Right ventricle myocardium superior (tissue), 1 donor: Measurements from ENCODE around the gene FXYD7. TPM values are rescaled to one million over a fixed set of nuclear protein-coding genes. Genes with fewer than 3 reads are reported as not detected.

Source experiments
- ATAC-seq: fragments of 200-7000 bp; cut with Tn5 transposase; one replicate; pipeline ENCODE4 v1.9.1; 2020; ENCODE audit warnings: mild to moderate bottlenecking; ENCODE audit not compliant: poor library complexity
- DNase-seq: peaks from one replicate; pipeline ENCODE4 v3.0.0-alpha.2; 2020
- intact Hi-C: fragments of 100-400 bp; cut with DNase I; formaldehyde crosslinking; loops from one replicate; pipeline ENCODE4 v1.11.2; 2022
- total RNA-seq: library from RNA; stranded (reverse); fragmentation: NEBNext Ultra II Directional; extraction: Animal tissue kit (Norgen Biotek cat#: 25700); gene quantifications from one replicate; pipeline ENCODE4 v1.2.1, GENCODE V29; 2021
- donor health status: DM: no; HTN: yes; CAD: no; lungs with severe emphysema.

The FXYD7 gene
- total RNA-seq, 1 donor from 2014 or later: not detected

DNA sequence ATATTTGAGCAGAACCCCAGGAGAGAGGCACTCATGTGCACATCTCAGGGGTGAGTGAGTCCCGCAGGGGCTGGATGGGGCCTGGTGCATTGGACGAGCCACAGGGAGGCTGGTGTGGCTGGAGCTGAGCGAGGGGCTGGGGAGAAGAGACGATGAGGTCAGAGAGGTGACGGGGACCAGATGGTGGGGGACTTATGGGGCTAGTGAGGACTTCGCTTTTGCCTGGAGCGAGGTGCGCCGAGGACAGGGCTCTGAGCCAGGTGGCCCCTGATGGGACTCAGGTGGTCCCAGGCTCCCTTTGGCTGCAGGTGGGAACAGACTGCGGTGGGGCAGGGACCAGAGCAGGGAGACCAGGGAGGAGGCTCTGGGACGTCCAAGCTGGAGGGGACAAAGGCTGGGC lies 34.3 kb upstream of the FXYD7 start:
- intact Hi-C loops: no loop called here
- DNase-seq: no peak
- ATAC-seq: no peak

DNA sequence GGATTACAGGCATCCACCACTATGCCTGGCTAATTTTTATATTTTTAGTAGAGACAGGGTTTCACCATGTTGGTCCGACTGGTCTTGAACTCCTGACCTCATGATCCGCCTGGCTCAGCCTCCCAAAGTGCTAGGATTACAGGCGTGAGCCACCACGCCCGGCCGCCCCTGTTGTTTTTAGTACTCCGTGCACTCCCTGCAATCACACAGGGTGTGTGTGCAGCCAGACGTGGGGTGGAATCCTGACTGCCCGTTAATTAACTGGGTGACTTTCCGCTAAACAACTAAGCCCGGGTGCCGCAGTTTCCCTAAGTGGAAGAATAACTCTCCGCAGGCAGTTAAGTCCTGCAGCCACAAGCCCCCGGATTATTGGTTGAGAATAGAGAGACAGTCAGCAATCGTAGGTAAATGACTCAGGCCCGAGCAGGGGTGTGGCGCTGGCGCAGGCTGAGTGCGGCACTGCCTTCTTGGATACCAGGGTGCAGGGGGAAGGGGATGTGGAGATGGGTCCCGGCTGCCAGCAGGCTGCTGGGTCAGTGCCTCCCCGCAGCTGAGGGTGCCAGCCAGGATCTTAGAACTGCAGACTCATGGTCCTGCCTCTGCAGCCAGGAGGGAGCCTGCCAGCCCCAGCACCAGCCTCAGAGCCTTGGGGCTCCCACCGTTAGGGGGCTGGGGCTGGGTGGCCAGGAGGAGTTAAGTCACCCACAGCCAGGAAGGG lies 33.5 kb upstream of the FXYD7 start:
- DNase-seq (no peak), ATAC-seq (no peak)
- intact Hi-C loops: no loop called here

DNA sequence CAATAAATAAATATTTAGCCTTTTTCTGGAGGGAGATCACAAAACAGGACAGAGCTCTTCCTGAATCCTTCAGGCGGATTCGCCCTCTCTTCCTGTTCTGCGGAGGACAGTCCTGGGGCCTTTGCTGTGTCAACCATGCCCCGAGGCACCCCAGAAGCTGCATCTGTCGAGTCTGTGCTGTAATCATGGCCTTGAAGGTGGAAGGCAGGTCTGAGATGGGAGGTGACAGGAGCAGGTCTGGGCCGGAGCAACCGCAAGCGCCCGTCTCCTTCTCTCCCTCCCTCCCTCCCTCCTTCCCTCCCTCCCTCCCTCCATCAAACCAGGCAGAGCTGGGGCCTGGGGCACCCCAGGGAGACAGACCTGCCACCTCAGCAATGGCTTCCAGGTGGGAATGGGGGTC lies 32.1 kb upstream of the FXYD7 start:
- intact Hi-C loops: no loop called here
- no peak for ATAC-seq
- no peak for DNase-seq

DNA sequence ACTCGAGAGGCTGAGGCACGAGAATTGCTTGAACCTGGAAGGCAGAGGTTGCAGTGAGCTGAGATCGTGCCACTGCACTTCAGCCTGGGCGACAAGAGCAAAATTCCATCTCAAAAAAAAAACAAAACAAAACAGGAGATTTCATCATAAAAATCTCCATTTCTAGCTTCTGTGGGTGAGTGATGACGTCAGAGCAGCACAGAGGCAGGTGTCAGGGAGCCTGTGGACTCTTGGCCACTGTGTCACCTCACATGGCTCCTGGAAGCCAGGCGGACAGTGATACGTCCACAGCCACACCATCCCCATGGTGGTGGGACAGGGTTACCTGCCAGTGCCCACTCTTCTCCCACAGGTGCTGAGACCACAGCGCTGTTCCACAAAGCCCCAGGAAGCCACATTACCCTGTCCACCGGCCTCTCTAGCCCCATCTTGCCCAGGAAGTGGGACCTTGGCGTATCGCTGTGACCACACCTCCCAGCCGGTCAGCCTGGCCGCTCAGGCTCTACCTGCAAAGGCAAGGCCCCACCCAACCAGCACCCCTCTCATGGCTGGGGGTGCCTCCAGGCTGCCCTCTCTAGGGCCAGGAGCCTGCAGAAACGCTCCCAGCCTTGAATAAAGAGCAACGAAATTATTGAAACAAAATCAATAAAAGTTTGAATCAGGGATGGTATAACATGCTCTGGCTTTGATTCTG lies 29.9 kb upstream of the FXYD7 start:
- ATAC-seq (no peak), DNase-seq (no peak)
- intact Hi-C loops: no loop called here

DNA sequence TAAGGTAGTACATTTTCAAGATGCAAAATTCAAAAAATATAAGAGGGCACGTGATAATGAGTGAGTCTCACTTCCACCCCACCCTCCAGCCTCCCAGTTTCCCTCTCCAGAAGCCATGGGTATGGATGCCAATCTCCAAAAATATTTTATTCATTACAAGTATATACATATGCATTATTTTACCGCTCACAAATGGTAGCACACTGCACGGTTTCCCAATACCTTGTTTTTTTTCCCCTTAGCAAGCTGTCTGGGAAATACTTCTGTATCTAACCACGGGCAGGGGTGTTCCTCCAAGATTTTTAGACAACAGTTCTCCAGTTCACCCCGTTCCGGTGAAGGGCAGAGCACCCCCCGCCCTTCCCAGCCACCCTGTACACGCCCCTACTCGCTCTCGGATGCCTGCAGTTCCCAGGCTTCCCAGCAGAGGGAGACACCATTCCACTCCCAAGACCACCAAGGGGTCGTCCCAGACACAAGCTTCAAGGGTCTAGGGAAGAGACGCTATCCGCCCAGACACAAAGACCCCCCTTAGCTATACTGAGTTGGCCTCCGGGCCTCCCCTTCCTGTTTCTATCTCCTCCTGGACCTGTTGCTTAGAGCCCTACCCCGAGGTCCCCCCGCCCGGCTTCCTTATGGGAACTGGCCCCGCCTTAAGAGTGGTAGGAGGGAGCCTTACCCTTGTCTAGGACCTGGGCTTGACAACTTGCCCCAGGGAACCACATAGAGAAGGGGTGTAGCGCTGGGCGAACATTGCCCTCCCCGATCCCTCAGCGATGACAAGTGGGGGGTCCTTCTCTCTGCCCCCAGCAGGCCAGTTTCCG lies 28.5 kb upstream of the FXYD7 start:
- intact Hi-C loops: loop anchor here (1.0 kb wide), 1 partner anchor 21 kb away; the partner anchor contains the start of gene LGI4
- ATAC-seq (peak; percentile 87), DNase-seq (peak; percentile 86)

DNA sequence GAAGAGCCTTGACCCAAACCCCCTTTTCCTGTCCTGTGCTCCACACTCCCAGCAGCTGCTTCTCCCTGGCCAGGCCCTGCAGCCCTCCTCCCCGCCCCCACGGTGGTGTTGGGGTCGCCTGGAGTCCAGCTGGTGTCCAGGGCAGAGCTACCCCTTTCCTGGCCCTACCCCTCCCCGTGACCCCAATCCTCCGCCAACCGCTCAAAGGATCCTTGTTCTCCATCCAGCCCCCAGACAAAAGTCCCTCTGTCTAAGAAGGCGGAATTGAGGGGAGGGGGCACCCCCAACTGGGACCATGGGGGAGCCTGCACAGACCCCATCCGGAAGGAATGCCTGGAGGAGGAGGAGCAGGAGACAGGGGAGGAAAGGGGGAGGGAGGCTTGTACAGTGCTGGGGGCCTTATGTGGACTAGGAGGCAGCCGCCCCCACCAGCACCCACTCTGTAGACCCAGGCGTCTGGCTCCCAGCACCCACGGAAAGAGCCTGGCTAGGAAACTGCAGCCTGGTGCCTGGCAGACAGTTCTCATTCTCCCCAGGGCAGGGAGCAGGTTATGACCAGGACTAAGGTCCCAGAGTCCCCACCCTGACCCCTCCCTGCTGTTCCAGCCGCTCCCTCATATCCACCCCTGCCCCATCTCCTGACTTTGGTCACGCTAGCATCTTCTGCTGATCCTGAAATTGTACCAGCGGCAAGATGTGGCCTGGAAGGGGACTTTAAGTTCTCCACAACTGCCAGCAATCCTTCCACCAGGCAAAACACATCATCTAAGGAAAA lies 27.7 kb upstream of the FXYD7 start, which contains the start of gene FXYD3:
Gene FXYD3 (plus strand): TSS at position 647 of the 775 bp plus-strand sequence. CDS start 3,554 bp downstream, outside the sequence.
- ATAC-seq (peak; percentile 14), DNase-seq (no peak)
- intact Hi-C loops: no loop called here

DNA sequence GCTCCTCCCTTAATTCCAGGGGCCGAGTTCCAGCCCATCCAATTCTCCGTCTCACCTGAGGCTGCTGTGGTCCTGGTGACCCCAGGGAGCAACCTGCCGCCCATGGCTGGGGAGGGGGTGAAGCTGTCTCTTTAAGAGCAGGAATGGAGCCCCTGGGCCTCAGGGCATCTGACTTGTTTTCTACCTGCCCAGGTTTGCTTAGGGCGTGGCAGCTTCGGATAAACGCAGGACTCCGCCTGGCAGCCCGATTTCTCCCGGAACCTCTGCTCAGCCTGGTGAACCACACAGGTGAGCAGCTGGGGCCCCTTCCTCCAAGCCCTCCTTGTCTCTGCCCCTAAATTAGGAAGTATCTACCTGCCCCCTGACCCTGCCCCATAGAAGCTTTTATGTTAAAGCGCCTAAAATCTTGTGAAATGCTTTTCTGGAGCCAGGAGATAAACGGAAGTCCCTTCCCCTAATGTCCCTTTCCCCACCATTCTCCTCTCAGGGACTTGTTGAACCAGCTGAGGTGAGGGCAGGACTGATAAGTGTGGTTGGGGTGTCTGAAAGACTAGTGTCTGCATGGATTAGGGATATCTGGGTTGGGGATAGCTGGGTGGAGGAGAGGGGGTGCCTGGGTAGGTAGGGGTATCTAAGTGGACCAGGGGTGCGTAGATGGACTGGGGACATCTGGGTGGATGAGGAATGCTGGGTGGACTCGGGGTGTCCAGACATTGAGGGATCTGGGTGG lies 26.8 kb upstream of the FXYD7 start:
- intact Hi-C loops: no loop called here
- DNase-seq (no peak), ATAC-seq (no peak)

DNA sequence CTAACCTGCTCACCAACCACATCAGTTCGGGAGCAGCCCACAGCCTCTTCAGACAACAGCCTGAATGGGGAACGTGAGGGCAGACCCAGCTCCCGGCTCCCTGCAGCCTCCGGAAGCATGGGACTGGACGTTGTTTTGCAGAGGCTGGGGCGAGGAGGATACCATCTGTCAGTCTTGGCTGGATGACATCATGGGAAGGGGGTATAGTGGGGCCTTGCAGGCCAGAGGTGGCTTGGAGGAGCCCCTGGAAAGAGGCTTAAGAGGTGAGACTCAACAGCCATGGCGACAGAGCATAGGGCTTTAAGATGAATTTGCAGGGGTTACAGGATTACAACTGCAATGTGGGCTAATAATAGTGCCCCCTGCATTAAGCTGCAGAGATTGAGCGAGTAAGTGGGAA lies 25.9 kb upstream of the FXYD7 start:
- DNase-seq (no peak), ATAC-seq (no peak)
- intact Hi-C loops: no loop called here

DNA sequence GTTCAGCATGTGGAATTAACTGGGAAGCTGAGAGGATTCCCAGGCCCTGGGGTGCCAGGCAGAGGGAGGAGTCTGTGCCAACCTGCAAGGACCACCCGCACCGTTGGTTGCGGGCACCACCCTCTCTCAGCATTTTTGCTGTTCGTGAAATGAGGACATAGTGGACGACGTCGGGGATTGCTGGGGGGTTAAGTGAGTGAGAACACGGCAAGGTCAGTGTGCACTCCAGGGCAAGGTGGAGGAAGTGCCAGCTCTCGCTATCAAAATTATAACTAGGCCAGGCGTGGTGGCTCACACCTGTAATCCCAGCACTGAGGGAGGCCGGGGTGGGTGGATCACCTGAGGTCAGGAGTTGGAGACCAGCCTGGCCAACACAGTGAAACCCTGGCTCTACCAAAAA lies 25.3 kb upstream of the FXYD7 start:
- no peak for ATAC-seq
- intact Hi-C loops: no loop called here

DNA sequence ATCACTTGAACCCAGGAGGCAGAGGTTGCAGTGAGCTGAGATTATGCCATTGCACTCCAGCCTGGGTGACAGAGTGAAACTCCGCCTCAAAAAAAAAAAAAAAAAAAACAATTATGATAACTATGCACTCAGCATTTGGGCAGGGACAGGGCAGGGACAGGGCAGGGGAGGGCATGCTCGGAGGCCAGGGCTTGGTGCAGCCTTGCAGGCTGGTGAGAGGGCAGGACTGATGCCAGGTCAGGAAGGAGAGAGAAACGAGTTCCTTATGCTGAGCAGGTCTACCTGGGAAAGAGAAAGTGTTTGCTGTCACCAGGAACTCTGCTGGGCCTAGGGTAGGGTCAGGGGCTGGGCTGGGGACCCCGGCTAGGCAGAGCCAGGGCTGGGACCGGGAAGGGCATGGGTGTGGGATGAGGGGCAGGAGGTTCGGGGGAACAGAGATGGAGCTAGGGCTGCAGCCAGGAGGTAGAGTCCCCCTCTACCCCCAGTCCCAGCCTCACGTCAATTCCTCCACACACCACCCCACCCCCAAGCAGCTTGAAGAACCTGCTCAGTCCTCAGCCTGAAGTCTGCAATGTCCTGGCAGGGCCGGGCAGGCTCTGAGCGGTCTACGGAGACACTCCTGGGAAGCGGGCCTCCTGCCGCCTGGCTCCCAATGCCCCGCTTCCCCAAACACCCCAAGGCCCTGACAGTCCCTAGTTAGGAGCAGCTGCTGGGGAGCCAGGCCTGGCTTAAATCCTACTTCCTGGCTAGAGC lies 24.6 kb upstream of the FXYD7 start:
- peak; percentile 33 for ATAC-seq
- DNase-seq: no peak
- intact Hi-C loops: no loop called here

More for the DNA sequence above, 25.3 kb upstream of the FXYD7 start:
- DNase-seq: no peak

DNA sequence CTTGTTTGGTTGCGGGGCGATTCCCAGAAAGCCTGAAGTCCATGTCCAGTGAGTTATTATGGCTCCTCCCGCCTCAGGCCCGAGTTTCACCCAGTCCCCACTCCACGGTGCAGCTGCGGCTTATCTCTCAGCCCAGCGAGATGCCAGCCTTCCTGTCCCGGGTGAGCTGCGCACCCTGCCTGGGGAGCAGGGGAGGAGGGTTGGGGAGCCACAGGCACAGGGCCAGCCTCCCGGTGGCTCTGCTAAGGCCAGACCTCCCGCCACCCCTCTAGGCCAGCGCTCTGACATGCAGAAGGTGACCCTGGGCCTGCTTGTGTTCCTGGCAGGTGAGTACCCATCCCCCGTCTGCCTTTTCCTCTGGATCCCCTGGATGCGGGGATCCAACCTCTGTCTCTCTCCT lies 24.0 kb upstream of the FXYD7 start:
- DNase-seq: no peak
- intact Hi-C loops: no loop called here
- ATAC-seq: no peak

DNA sequence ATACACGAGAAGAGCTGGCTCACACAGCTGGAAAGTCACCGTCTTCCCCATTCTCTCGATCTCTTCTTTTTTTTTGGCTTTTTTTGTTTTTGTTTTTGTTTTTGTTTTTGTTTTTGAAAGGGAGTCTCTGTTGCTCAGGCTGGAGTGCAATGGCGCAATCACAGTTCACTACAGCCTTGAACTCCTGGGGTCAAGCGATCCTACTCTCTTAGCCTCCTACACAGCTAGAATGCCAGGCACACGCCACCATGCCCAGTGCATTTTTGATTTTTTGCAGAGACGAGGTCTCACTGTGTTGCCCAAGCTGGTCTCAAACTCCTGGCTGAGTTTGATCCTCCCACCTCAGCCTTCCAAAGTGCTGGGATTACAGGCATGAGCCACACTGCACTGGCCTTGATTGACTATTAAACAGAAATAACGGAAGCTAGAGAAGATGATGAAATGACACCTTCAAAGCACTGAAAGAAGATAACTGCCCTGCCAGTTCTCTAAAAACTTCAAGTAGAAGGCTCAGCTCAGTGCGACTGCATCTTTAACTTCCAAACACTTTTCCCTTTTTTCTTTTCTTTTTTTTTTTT lies 23.4 kb upstream of the FXYD7 start:
- intact Hi-C loops: no loop called here
- ATAC-seq (no peak), DNase-seq (no peak)

DNA sequence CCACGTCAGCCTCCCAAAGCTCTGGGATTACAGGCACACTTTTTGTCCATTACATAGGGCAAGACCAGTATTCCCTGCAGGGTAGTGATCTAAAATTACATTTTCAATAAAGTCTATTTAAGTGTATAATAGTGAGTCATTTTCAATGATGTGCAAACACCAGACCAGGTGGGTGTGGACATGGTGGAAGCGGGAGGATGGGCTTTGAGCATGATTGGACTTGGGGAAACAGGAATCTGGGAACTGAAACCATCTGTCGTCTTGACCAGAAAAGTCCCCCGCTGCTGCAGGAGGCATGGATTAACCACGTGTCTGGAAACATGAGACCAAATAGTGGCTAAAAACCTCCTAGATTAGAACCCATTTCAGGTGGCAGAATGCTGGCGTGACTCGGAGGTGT lies 22.6 kb upstream of the FXYD7 start:
- intact Hi-C loops: no loop called here
- ATAC-seq (no peak), DNase-seq (no peak)

DNA sequence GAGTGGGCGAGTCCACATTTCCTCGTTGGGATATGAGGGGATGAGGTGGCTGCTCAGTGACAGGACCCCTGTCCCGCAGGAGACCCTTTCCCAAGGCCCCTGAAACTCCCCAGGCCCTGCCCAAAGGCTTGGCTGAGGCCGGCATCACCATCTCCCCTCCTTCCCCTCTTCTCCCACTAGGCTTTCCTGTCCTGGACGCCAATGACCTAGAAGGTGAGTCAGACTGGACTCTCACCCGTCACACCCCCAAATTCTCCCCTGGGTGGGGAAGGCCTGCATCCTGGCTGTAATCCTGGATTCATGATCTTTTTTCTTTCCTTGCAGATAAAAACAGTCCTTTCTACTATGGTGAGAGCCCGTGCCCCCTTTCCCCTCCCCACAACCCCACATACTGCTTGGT lies 22.2 kb upstream of the FXYD7 start:
- ATAC-seq: no peak
- no peak for DNase-seq

DNA sequence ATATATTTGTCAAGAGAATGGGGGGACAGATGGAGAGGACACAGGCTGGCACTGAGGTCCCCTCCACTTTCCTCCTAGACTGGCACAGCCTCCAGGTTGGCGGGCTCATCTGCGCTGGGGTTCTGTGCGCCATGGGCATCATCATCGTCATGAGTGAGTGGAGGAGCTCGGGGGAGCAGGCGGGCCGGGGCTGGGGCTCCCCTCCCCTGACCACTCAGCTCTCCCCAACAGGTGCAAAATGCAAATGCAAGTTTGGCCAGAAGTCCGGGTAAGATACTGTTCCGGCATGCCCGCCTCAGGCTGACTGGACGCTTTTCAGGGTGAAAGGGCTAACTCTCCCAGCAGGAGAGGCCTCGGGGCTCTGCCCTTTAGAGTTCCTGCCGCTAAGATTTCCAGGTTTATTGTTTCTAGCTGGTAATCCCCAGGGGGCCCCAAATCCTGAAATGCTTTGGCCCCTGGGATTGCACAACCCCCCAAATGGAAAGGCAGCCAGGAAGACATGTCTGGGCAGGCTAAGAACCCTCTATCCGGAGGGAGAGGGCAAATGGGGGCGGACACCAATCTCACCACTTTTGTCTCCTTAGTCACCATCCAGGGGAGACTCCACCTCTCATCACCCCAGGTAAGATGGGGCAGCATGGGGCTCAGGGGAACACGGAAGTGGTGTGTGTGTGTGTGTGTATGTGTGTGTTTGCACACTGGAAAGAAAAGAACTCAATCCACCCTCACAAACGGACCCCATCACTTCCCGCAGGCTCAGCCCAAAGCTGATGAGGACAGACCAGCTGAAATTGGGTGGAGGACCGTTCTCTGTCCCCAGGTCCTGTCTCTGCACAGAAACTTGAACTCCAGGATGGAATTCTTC lies 20.1 kb upstream of the FXYD7 start:
- ATAC-seq (no peak), DNase-seq (no peak)
- intact Hi-C loops: no loop called here

More for the DNA sequence above, 22.2 kb upstream of the FXYD7 start:
- intact Hi-C loops: no loop called here

DNA sequence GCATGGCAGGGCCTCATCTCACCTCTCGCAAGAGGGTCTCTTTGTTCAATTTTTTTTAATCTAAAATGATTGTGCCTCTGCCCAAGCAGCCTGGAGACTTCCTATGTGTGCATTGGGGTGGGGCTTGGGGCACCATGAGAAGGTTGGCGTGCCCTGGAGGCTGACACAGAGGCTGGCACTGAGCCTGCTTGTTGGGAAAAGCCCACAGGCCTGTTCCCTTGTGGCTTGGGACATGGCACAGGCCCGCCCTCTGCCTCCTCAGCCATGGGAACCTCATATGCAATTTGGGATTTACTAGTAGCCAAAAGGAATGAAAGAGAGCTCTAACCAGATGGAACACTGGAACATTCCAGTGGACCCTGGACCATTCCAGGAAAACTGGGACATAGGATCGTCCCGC lies 19.5 kb upstream of the FXYD7 start:
- intact Hi-C loops: no loop called here
- ATAC-seq: peak; percentile 7
- peak; percentile 76 for DNase-seq
